Suprapubic skin (tissue), 4 donors: ENCODE measurements around the gene ROBO2. TPM values are rescaled to one million over a fixed set of nuclear protein-coding genes. Genes with fewer than 3 reads are reported as not detected.

ENCODE experiments used
- DNase-seq, 2 donors: peaks; one replicate each; pipeline ENCODE4 v3.0.0-alpha.2; 2019; ENCODE audit warnings: low spot score in 2 of 2
- H3K27ac ChIP-seq: fragments of 200-600 bp; sonication (generic); one replicate; pipeline ENCODE4 v1.5.1; 2019
- H3K27me3 ChIP-seq: fragments of 200-600 bp; sonication (generic); one replicate; pipeline ENCODE4 v1.5.1; 2019
- H3K36me3 ChIP-seq: fragments of 200-600 bp; sonication (generic); one replicate; pipeline ENCODE4 v1.5.1; 2019
- H3K4me1 ChIP-seq: fragments of 200-600 bp; sonication (generic); one replicate; pipeline ENCODE4 v1.5.1; 2019
- H3K4me3 ChIP-seq: fragments of 200-600 bp; sonication (generic); one replicate; pipeline ENCODE4 v1.5.1; 2019; ENCODE audit warnings: mild to moderate bottlenecking
- H3K9me3 ChIP-seq: fragments of 200-600 bp; sonication (generic); one replicate; pipeline ENCODE4 v1.5.1; 2019
- CTCF ChIP-seq, 2 donors: fragments of 200-600 bp in 1 of 2; fragments of 450-650 bp in 1 of 2; sonication (generic) in 1 of 2; IDR thresholded peaks; one replicate each; pipeline ENCODE4 v1.5.1; 2016 to 2019; ENCODE audit warnings: antibody characterized with exemption in 2 of 2, mild to moderate bottlenecking in 1 of 2, moderate library complexity in 1 of 2
- EP300 ChIP-seq: sonication (generic); formaldehyde crosslinking; IDR thresholded peaks from one replicate; pipeline ENCODE4 v1.6.1; 2017; ENCODE audit warnings: antibody characterized with exemption
- POLR2A ChIP-seq, 2 donors: fragments of 450-650 bp; IDR thresholded peaks; one replicate each; pipeline ENCODE4 v1.6.1; 2017; ENCODE audit warnings: antibody characterized with exemption in 2 of 2, mild to moderate bottlenecking in 2 of 2, moderate library complexity in 2 of 2
- POLR2AphosphoS5 ChIP-seq, 3 donors: sonication (generic); formaldehyde crosslinking; IDR thresholded peaks; one replicate each; pipeline ENCODE4 v1.6.1; 2017; ENCODE audit warnings: antibody characterized with exemption in 3 of 3
- WGBS: methylation state at CpG from one replicate; pipeline ENCODE4 v1.1.5; 2018; 5-methylcytosine and 5-hydroxymethylcytosine counted together
- total RNA-seq, 4 donors: library from RNA; depleted of rRNA; stranded (reverse); fragments of >200 nt; gene quantifications; one replicate each; pipeline ENCODE4 v1.1.0, GENCODE V29; 2016

The ROBO2 gene
- total RNA-seq, 4 donors from 2014 or later = 0.95 to 6.7 (median 2.2) TPM

- DNase-seq = no peak
- H3K4me3 ChIP-seq = no peak overlapping the region
- TF ChIP-seq POLR2A (IDR thresholded peaks at IDR 0.05) = no peak
- TF ChIP-seq POLR2AphosphoS5 (IDR thresholded peaks at IDR 0.05) = no peak
- TF ChIP-seq EP300 = no peak
- no peak for TF ChIP-seq CTCF (IDR thresholded peaks at IDR 0.05)
- no peaks in the 10 kb centered on the region for H3K27me3 ChIP-seq
- H3K36me3 ChIP-seq = no peaks in the 10 kb centered on the region
- H3K9me3 ChIP-seq = no peaks in the 10 kb centered on the region
- no peaks in the 10 kb centered on the region for H3K4me1 ChIP-seq
- no peak overlapping the region for H3K27ac ChIP-seq
Observed at GRCh38 chr3:77426531-77426930, 386.6 kb downstream of the ROBO2 start.

- H3K36me3 ChIP-seq = no peaks in the 10 kb centered on the region
- WGBS = 59% methylated on average over 3 of the region's 3 CpGs
- no peak overlapping the region for H3K27ac ChIP-seq
- TF ChIP-seq POLR2AphosphoS5 (IDR thresholded peaks at IDR 0.05) (no peak), EP300 (no peak), POLR2A (IDR thresholded peaks at IDR 0.05) (no peak), CTCF (IDR thresholded peaks at IDR 0.05) (no peak)
- DNase-seq = no peak
- H3K4me1 ChIP-seq = no peaks in the 10 kb centered on the region
- no peaks in the 10 kb centered on the region for H3K9me3 ChIP-seq
- no peaks in the 10 kb centered on the region for H3K27me3 ChIP-seq
- H3K4me3 ChIP-seq = no peak overlapping the region
Observed at GRCh38 chr3:77427528-77427927, 387.6 kb downstream of the ROBO2 start.

- Histone ChIP-seq H3K27ac (no peak overlapping the region), H3K4me1 (no peaks in the 10 kb centered on the region), H3K36me3 (no peaks in the 10 kb centered on the region), H3K4me3 (no peak overlapping the region), H3K9me3 (no peaks in the 10 kb centered on the region), H3K27me3 (no peaks in the 10 kb centered on the region)
- TF ChIP-seq CTCF (IDR thresholded peaks at IDR 0.05) = no peak
- TF ChIP-seq POLR2AphosphoS5 (IDR thresholded peaks at IDR 0.05) = no peak
- TF ChIP-seq EP300 = no peak
- TF ChIP-seq POLR2A (IDR thresholded peaks at IDR 0.05) = no peak
- DNase-seq = no peak
Observed at GRCh38 chr3:77436908-77437307, 397.0 kb downstream of the ROBO2 start.

GRCh38 chr3:77446084-77446483, 406.2 kb downstream of the ROBO2 start:
- Histone ChIP-seq H3K4me3 (no peak overlapping the region), H3K9me3 (no peaks in the 10 kb centered on the region), H3K27ac (no peak overlapping the region), H3K36me3 (no peaks in the 10 kb centered on the region), H3K27me3 (no peaks in the 10 kb centered on the region), H3K4me1 (no peaks in the 10 kb centered on the region)
- 83% methylated on average over 1 of the region's 1 CpG for WGBS
- no peak for DNase-seq
- no peak for TF ChIP-seq POLR2AphosphoS5 (IDR thresholded peaks at IDR 0.05)
- TF ChIP-seq POLR2A (IDR thresholded peaks at IDR 0.05) = no peak
- TF ChIP-seq CTCF (IDR thresholded peaks at IDR 0.05) = no peak
- TF ChIP-seq EP300 = no peak

GRCh38 chr3:77446761-77447160, 406.9 kb downstream of the ROBO2 start:
- no peak for TF ChIP-seq POLR2A (IDR thresholded peaks at IDR 0.05)
- TF ChIP-seq EP300 = no peak
- TF ChIP-seq POLR2AphosphoS5 (IDR thresholded peaks at IDR 0.05) = no peak
- DNase-seq = no peak
- no peak overlapping the region for H3K4me3 ChIP-seq
- H3K4me1 ChIP-seq = no peaks in the 10 kb centered on the region
- H3K27me3 ChIP-seq = no peaks in the 10 kb centered on the region
- no peaks in the 10 kb centered on the region for H3K36me3 ChIP-seq
- no peaks in the 10 kb centered on the region for H3K9me3 ChIP-seq
- H3K27ac ChIP-seq = no peak overlapping the region
